Prostate gland (tissue), 2 donors: Measurements from ENCODE around the gene ZFAND3. TPM values are rescaled to one million over a fixed set of nuclear protein-coding genes. Genes with fewer than 3 reads are reported as not detected.

Experiments
- DNase-seq: peaks from one replicate; pipeline ENCODE4 v3.0.0-alpha.2; 2019; ENCODE audit warnings: low spot score
- H3K27ac ChIP-seq, 2 donors: fragments of 200-600 bp; sonication (generic); 2 replicates each; pipeline ENCODE4 v1.5.1; 2017 to 2019
- H3K27me3 ChIP-seq: fragments of 200-600 bp; sonication (generic); replicated peaks from 2 replicates; pipeline ENCODE4 v1.5.1; 2019; ENCODE audit not compliant: insufficient read depth
- H3K36me3 ChIP-seq, 2 donors: fragments of 200-600 bp; sonication (generic); 1 replicate in 1 of 2; 2 replicates in 1 of 2; pipeline versions ENCODE4 v1.5.1 to v1.8.1; 2017 to 2019
- H3K4me1 ChIP-seq: fragments of 200-600 bp; sonication (generic); replicated peaks from 2 replicates; pipeline ENCODE4 v1.5.1; 2019
- H3K4me3 ChIP-seq, 2 donors: fragments of 200-600 bp; sonication (generic); 2 replicates each; pipeline ENCODE4 v1.5.1; 2017 to 2019
- H3K9me3 ChIP-seq: fragments of 200-600 bp; sonication (generic); 2 replicates; pipeline ENCODE4 v1.5.1; 2017
- POLR2A ChIP-seq: fragments of 450-650 bp; IDR thresholded peaks from one replicate; pipeline ENCODE4 v1.6.1; 2016; ENCODE audit warnings: antibody characterized with exemption, mild to moderate bottlenecking
- POLR2AphosphoS5 ChIP-seq: sonication (generic); formaldehyde crosslinking; IDR thresholded peaks from one replicate; pipeline ENCODE4 v1.6.1; 2017; ENCODE audit warnings: antibody characterized with exemption
- WGBS: methylation state at CpG from one replicate; pipeline ENCODE4 v1.1.5; 2018; 5-methylcytosine and 5-hydroxymethylcytosine counted together
- intact Hi-C: fragments of 100-400 bp; cut with DNase I; formaldehyde crosslinking; loops from one replicate; pipeline ENCODE4 v1.14.2; 2022
- total RNA-seq, 2 donors: library from RNA; depleted of rRNA; stranded (reverse); fragments of >200 nt; gene quantifications; one replicate each; pipeline ENCODE4 v1.1.0, GENCODE V29; 2016
- TF ChIP-seq, protein P1 (sequence below), 4 experiments: fragments of 200-600 bp in 2 of 4; fragments of 450-650 bp in 2 of 4; sonication (generic) in 2 of 4; IDR thresholded peaks; 1 replicate in 3 of 4; 2 replicates in 1 of 4; pipeline ENCODE4 v1.5.1; 2016 to 2019; ENCODE audit warnings: antibody characterized with exemption in 4 of 4, mild to moderate bottlenecking in 2 of 4, moderate library complexity in 2 of 4

The ZFAND3 gene
- total RNA-seq, 2 donors from 2014 or later: 43.5 to 89.1 TPM

DNA sequence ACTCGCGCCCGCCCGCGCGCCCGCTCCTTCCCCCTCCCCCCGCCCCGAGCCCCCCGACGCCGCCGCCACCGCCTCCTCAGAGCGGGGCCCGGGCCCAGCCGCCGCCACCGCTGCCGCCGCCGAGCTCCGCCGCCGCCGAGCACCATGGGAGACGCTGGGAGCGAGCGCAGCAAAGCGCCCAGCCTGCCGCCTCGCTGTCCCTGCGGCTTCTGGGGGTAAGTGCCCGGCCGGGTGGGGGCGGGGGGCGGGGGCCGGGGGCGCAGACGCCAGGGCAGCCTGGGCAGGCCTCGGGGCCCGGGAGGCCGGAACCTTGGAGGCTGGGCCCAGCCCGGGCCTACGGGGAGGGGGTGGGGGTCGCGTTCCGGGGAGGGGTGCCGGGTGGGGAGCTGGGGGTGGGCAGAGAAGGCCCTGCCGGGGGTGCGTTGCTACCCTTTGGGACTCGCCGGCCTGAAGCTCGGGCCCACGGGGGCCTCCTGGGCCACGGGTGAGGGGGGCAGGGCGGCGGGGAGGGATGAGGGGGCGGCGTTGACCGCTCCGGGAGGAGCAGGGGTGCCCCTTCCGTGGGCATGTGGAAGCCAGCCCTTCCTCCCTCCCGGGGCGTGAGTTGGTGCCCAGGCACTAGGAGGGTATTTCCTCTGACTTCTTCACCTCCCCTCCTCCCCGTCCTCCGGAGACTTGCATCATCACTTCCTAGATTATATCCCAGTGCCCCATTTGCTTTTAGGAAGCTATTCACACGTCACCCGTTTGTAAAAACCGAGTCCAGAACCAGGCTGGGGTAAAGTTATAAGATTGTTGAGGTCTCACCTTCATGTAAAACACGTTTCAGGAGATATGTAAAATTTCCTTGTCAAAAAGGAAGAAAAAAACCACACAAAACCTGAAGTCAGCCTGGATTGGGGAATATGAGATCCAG, 533 bp downstream of the ZFAND3 start:
- under 1% methylated on average over 31 of the region's 71 CpGs for WGBS
- Histone ChIP-seq H3K27ac (peak overlapping the region; percentile 96 to 98), H3K27me3 (no peaks in the 10 kb centered on the region), H3K36me3 (no peaks in the 10 kb centered on the region), H3K4me1 (peaks cover 10% of the 10 kb centered on the region), H3K4me3 (peak overlapping the region; percentile 88 to 92), H3K9me3 (no peaks in the 10 kb centered on the region)
- intact Hi-C loops: no loop called here
- peak; percentile 47 for DNase-seq
- TF ChIP-seq POLR2AphosphoS5 (peak; percentile 37), POLR2A (no peak)
- TF ChIP-seq, protein P1, sequence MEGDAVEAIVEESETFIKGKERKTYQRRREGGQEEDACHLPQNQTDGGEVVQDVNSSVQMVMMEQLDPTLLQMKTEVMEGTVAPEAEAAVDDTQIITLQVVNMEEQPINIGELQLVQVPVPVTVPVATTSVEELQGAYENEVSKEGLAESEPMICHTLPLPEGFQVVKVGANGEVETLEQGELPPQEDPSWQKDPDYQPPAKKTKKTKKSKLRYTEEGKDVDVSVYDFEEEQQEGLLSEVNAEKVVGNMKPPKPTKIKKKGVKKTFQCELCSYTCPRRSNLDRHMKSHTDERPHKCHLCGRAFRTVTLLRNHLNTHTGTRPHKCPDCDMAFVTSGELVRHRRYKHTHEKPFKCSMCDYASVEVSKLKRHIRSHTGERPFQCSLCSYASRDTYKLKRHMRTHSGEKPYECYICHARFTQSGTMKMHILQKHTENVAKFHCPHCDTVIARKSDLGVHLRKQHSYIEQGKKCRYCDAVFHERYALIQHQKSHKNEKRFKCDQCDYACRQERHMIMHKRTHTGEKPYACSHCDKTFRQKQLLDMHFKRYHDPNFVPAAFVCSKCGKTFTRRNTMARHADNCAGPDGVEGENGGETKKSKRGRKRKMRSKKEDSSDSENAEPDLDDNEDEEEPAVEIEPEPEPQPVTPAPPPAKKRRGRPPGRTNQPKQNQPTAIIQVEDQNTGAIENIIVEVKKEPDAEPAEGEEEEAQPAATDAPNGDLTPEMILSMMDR (IDR thresholded peaks at IDR 0.05): no peak

DNA sequence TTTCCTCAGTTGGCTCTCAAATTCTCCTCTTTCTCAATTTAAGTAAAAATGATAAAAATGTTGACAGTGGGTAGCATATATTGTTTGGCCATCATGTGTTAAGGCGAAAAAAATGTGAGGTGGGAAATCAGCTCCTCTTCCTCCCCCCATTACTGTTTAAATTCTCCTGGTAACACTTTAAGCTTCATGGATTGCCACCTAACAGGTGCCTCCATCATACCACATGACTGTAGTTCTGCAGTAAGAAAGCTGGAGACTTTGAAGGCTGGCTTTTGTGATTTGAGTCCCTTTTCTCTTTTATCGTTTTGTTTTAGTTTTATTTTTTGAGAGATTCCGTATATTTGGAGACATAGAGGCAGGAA, 1.2 kb downstream of the ZFAND3 start:
- WGBS: 42% methylated on average over 3 of the region's 3 CpGs
- peaks cover 10% of the 10 kb centered on the region for H3K4me1 ChIP-seq
- H3K36me3 ChIP-seq: no peaks in the 10 kb centered on the region
- H3K4me3 ChIP-seq: peak overlapping the region; percentile 88 to 92
- no peaks in the 10 kb centered on the region for H3K27me3 ChIP-seq
- H3K27ac ChIP-seq: peak overlapping the region; percentile 96 to 98
- H3K9me3 ChIP-seq: no peaks in the 10 kb centered on the region
- DNase-seq: no peak
- TF ChIP-seq POLR2A (no peak), POLR2AphosphoS5 (no peak)
- TF ChIP-seq, protein P1 (IDR thresholded peaks at IDR 0.05): no peak
- intact Hi-C loops: no loop called here

DNA sequence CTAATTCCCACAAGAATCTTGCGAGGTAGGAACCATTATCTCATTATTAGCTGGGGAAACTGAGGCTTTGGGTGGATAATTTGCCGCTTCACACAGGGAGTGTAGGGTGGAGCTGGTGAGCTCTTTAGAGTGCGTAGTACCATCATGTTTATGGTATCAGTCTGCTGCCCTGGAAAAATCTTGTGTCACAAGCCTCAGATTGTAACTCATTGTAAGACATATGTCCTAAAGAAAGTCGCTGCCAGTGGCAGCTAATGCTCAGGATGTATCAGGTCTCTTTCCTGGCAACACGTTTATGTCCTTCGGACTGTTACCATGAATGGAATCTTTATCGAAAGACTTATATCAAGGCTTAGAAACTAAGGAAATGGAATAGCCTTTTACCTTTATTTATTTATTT, 1.9 kb downstream of the ZFAND3 start:
- Histone ChIP-seq H3K9me3 (no peaks in the 10 kb centered on the region), H3K4me1 (peaks cover 10% of the 10 kb centered on the region), H3K27ac (no peak overlapping the region), H3K36me3 (no peaks in the 10 kb centered on the region), H3K27me3 (no peaks in the 10 kb centered on the region), H3K4me3 (no peak overlapping the region)
- intact Hi-C loops: no loop called here
- TF ChIP-seq POLR2AphosphoS5 (no peak), POLR2A (no peak)
- TF ChIP-seq, protein P1 (IDR thresholded peaks at IDR 0.05): no peak
- no peak for DNase-seq
- 73% methylated on average over 7 of the region's 7 CpGs for WGBS

DNA sequence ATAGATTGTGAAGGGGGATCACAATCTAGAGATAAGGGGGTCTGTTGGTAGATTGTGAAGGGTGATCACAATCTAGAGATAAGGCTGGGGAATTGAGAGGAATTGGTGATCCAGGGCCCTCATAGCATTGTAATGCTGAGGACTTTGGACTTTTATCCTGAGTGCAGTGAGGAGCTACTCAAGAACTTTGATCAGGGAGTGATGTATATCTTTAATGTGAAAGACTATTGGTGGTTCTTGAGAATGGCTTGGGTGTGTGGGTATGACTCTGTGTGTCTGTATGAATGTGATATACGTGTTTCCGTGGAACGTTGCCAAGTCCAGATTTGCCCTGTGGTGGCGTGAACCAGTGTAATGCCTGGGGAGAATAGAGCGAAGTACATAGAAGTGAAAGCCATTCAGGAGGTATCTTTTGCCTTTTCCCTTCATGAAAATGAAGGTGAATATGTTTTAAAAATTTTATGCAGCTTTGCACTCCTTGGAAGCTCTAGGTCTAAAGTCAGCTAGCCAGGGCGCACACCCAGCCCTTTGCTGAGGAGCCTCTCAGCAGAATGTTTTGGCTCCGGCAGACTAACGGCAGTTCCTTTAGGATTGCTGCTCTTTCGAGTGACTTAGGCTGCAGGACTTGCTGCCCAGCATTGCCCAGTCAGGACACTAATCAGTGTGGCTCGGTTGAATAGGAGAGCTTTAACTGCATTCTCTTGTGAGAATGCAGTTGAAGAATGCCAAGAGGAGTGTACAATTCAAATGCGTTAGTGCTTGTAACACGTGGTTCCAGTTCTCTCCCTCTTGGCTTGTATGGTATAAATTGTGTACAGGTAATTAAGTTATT, 3.5 kb downstream of the ZFAND3 start:
- H3K9me3 ChIP-seq: no peaks in the 10 kb centered on the region
- WGBS: 49% methylated on average over 12 of the region's 12 CpGs
- H3K36me3 ChIP-seq: no peaks in the 10 kb centered on the region
- no peak overlapping the region for H3K4me3 ChIP-seq
- H3K27ac ChIP-seq: no peak overlapping the region
- TF ChIP-seq POLR2A (no peak), POLR2AphosphoS5 (peak; percentile 10)
- H3K27me3 ChIP-seq: no peaks in the 10 kb centered on the region
- intact Hi-C loops: no loop called here
- no peak for DNase-seq
- peaks cover 10% of the 10 kb centered on the region for H3K4me1 ChIP-seq

DNA sequence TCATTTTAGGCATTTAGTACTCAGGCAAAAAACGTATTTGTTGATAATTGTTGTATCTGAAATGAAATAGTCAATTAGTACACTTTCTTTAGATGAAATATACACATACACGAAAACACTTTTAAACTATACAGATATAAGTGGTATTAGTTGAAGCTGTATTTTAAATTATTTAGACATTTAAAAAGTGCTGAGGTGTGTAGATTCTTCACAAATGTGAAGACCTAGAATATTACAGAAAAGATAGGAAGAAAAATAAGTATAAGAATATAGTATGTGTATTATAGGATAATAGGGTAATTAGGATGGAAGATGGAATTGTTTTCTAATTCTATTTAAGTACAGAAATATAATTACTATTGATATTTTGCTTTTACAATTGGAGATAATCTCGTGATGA, 4.6 kb downstream of the ZFAND3 start:
- H3K27me3 ChIP-seq: no peaks in the 10 kb centered on the region
- no peaks in the 10 kb centered on the region for H3K9me3 ChIP-seq
- no peak for TF ChIP-seq POLR2AphosphoS5
- TF ChIP-seq, protein P1 (IDR thresholded peaks at IDR 0.05): no peak
- no peak for TF ChIP-seq POLR2A
- 83% methylated on average over 3 of the region's 3 CpGs for WGBS
- H3K4me1 ChIP-seq: peaks cover 10% of the 10 kb centered on the region
- no peak overlapping the region for H3K4me3 ChIP-seq
- no peak overlapping the region for H3K27ac ChIP-seq
- intact Hi-C loops: no loop called here
- no peak for DNase-seq
- H3K36me3 ChIP-seq: no peaks in the 10 kb centered on the region
